Bladder microvascular endothelial cell (primary cell): Measurements from ENCODE around the gene WDTC1. TPM values are rescaled to one million over a fixed set of nuclear protein-coding genes. Genes with fewer than 3 reads are reported as not detected.

ENCODE experiments used
- total RNA-seq: library from RNA; depleted of rRNA; stranded (reverse); fragments of >200 nt; gene quantifications from 2 replicates; pipeline ENCODE4 v1.2.3, GENCODE V29; 2014

The WDTC1 gene, protein sequence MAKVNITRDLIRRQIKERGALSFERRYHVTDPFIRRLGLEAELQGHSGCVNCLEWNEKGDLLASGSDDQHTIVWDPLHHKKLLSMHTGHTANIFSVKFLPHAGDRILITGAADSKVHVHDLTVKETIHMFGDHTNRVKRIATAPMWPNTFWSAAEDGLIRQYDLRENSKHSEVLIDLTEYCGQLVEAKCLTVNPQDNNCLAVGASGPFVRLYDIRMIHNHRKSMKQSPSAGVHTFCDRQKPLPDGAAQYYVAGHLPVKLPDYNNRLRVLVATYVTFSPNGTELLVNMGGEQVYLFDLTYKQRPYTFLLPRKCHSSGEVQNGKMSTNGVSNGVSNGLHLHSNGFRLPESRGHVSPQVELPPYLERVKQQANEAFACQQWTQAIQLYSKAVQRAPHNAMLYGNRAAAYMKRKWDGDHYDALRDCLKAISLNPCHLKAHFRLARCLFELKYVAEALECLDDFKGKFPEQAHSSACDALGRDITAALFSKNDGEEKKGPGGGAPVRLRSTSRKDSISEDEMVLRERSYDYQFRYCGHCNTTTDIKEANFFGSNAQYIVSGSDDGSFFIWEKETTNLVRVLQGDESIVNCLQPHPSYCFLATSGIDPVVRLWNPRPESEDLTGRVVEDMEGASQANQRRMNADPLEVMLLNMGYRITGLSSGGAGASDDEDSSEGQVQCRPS
- total RNA-seq: 17.2 and 39.8 TPM in 2 replicates

DNA sequence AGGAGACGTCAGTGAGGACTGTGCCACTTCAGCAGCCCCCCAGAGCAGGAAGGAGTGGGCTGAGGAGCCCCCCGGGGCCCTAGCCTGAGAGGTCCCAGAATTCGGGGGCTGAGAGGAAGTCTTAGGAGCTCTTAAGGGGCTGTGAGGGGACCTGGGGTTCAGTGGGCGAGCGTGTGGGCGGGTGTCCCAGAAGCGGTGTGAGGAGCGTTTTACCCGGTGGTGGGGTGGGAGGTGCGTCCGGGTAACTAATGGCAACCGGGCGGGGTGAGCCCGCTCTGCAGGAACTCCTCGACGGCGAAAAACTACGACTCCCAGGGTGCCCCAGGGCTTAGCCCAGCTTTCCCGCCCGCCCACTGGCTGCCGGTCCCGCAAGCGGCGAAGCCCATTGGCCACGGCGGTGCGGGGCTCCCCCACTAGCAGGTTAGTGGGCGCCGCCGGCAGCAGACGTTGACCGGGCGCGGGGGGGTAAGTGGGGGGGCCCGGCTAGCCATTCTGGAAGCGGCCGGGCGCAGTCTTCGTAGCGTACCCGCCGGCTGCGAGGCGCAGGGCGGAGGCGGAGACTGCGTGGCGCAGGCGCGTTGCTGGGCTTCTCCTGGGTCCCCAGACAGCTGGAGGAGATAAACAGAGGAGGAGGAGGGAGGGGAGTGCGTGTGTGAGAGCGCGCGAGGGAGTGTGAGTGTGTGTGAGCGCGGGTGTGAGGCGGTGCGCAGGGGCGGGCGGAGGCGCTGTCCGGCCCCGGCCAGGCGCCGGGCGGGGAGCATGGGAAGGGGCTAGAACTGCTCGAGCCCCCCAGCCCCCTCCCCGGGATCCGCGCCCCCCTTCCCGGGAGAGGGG, at the start of gene WDTC1:
WDTC1 (plus strand) TSS at position 584 of the 834 bp plus-strand sequence. CDS start 26,423 bp downstream, outside the sequence.

DNA sequence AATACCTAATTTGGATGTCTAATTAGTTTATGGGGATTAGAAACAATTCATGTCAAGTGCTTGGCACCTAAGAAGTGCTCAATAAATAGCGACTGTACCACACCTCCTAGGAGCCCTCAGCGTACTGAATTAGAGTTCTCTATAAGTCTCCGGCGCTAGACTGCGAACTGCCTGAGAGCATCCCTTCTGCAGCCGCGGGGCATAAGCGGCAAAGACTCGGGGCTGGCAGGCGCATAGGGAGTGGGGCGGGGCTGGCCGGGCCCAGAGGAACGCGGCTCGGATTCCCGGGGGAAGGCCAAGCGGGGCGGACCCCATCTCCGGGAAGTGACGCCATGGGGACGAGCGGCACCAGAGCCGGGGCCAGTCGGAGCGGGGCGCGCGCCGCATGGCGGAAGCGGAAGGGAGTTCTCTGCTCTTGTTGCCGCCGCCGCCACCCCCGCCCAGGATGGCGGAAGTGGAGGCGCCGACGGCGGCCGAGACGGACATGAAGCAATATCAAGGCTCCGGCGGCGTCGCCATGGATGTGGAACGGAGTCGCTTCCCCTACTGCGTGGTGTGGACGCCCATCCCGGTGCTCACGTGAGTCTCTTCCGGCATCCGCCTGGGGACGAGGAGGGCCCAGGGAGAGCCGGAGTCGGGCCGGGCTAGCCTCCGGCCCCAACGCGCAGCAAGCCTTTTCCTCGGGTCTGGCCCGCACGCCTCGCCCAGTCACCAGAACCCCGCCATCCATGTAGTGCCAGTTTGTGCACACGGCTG, 87.6 kb downstream of the WDTC1 start, which contains the start of gene TMEM222:
TMEM222 (plus strand) TSS at position 351 of the 756 bp plus-strand sequence; CDS start at position 386, 35 bp downstream.

DNA sequence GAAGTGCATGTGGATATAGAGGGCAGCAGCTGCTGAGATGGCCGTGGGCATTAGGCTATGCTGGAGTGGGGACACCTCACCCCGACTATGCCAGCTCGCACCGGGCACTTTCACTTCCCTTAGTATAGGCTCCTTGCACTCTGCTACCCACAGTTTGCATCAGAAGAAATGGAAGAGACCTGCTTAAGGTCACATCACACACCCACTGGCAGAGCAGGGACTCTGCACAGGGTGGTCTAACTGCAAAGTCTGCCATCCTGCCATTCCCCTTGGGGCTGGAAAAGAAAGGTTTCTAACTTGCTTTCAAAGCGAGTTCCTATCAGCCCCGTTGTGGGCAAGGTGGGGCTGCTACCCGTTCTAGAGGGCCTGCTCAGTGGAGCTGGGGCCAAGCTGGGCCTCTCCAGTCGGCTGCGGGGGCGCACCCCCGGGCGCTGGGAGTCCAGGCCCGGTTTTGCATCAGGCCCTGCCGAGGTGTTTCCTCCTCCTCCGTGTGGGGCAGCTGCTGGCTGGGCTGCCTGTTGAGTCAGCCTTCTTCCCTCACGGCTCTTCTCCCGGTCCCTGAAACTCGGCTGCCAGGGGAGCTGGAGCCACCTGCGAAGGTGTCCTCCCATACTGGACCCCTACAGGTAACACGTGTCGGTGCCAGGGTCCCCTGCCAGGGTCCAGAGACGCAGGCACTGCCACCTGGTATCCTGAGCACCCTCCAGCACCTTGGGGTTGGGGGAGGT, 107.3 kb downstream of the WDTC1 start, which contains the start of gene SYTL1:
SYTL1 (plus strand) TSS at position 498 of the 728 bp plus-strand sequence. CDS start 3,313 bp downstream, outside the sequence.

Other genes starting within 250 kb of the WDTC1 start
- gene TRNP1, start 240.9 kb upstream of the WDTC1 start, total RNA-seq: 5.2 and 5.8 TPM in 2 replicates
- gene TENT5B, start 221.8 kb upstream of the WDTC1 start, total RNA-seq: 0.25 and 0.81 TPM in 2 replicates
- 10.0 and 32.9 TPM in 2 replicates for gene SLC9A1, start 79.5 kb upstream of the WDTC1 start, total RNA-seq
- 14.4 and 29.8 TPM in 2 replicates for gene TMEM222, start 87.5 kb downstream of the WDTC1 start, total RNA-seq
- 0.16 TPM in 1 of 2 replicates, not detected in the other for gene SYTL1, start 107.4 kb downstream of the WDTC1 start, total RNA-seq
- gene MAP3K6, start 132.3 kb downstream of the WDTC1 start, total RNA-seq: 7.4 and 7.9 TPM in 2 replicates
- gene FCN3, start 140.2 kb downstream of the WDTC1 start, total RNA-seq: 0.32 TPM in 1 of 2 replicates, not detected in the other
- gene CD164L2, start 148.7 kb downstream of the WDTC1 start, total RNA-seq: not detected in 2 replicates
- gene GPR3, start 158.0 kb downstream of the WDTC1 start, total RNA-seq: 0.16 and 0.19 TPM in 2 replicates